NCI-H187 (cell line): ENCODE data around the gene CST3.
"Not testable (repeated sequence)": the region's sequence is repeated elsewhere in the genome, so short reads cannot be mapped to it uniquely, and the experiment has no call there.

Experiments
- DNase-seq, 2 experiments: peaks; one replicate each; lab custom pipeline; 2025; lab: John Stamatoyannopoulos, UW

The CST3 gene

GRCh38 chr20:23643659-23644058, 5.9 kb upstream of the CST3 start:
- no peak for DNase-seq

- no peak for DNase-seq
Measured at GRCh38 chr20:23641936-23642751, 4.4 kb upstream of the CST3 start.

GRCh38 chr20:23640671-23641667, 3.2 kb upstream of the CST3 start:
- DNase-seq, result no peak

DNA sequence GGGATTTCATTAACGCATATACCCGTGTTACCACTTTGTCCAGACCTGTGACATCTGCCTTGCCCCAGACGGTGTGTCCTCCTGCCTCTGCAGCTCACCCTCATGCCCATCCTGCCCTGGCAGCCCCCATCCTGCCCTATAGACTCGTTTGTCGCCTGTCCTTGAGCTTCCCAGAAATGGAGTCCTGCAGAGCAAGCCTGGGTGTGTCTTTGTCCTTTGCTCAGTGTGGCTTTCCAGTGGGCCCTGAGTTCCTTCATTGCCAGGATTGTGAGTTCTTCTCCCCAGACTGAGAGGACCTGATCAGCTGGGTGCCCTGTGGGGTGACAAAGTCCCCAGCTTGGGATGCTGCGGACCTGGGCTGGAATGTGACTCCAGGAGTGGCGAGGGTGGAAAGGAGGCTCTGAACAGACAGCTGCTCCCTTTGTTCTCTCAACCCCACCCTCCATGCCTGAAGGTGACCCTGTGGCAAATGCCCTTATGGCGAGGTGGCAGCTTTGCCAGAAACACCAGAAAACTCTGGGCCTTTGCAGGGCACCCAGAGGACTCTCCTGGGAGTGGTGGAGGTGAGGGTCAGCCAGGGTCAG, 2.4 kb upstream of the CST3 start:
- no peak for DNase-seq

- DNase-seq, result no peak
Measured at GRCh38 chr20:23639490-23639958, 1.8 kb upstream of the CST3 start.

GRCh38 chr20:23638309-23638708, 554 bp upstream of the CST3 start:
- no peak for DNase-seq

DNA sequence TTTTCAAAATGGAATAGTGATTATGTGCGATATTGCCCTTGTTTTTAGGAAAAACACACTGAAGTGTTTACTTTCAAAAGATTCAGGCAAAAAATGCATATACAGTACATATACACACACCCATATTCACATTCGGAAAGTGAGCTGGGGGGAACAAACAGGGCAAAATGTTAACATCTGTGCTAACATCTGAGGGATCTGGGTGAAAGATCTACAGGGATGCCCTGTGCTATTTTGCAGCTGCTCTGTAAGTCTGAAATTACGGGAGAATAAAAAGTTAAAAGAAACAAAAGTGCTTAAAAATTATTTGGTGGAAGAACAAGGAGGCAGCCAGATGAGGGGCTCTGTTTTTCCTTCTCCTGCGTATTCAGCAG, 860 bp downstream of the CST3 start:
- no peak for DNase-seq

DNA sequence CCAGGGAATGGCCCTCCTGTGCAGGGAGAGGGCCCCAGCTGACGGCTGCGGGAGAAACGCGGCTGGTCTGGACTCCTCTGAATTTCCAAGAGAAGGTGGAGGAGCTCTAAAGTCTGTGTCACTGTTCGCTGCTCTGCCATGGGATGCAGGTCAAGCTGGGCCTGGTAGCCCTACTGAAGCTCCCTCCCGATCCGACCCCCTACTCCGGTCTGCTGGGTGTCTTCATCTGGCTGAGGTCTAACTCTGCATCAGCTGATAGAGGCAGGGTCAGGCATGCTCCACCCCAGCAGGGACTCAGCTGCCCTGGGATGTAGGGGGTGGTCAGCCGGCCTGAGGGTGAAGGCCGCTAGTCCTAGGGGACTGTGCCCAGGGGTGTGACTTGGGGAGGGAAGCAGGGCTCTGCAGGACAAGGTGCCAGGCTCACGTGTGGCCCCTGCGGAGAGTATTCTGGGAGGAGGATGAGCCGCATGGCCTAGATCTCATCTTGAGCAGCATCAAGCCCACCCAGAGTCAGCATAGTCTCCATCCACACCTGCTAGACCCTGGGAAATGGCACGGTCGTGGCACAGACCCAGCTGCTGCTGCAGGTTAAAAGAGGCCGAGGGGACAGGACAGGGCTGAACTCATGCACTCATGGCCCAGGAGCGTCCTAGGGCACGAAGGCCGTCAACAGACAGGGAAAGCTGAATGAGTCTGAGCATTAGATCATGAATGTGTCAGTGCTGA, 1.4 kb downstream of the CST3 start:
- DNase-seq, result no peak

DNA sequence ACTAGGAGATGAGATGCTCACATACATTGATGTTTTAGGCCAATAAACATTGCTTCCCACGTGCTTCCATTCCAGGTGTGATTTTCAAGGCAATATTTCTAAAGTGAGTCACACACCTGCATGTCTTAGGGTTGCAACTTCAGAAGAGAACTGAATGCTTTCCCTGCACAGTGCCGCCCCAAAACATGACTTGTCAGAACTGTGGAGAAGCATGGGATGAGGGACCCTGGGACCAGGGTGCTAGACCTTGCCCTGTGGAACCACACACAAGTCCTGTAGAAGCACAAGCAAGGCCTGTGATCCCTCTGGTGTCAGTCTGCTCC, 2.0 kb downstream of the CST3 start:
- DNase-seq, result not testable (repeated sequence)

GRCh38 chr20:23634985-23635767, 2.6 kb downstream of the CST3 start:
- no peak for DNase-seq

GRCh38 chr20:23634044-23634801, 3.5 kb downstream of the CST3 start:
- DNase-seq, result no peak

- no peak for DNase-seq
Measured at GRCh38 chr20:23632711-23633573, 4.8 kb downstream of the CST3 start.

DNA sequence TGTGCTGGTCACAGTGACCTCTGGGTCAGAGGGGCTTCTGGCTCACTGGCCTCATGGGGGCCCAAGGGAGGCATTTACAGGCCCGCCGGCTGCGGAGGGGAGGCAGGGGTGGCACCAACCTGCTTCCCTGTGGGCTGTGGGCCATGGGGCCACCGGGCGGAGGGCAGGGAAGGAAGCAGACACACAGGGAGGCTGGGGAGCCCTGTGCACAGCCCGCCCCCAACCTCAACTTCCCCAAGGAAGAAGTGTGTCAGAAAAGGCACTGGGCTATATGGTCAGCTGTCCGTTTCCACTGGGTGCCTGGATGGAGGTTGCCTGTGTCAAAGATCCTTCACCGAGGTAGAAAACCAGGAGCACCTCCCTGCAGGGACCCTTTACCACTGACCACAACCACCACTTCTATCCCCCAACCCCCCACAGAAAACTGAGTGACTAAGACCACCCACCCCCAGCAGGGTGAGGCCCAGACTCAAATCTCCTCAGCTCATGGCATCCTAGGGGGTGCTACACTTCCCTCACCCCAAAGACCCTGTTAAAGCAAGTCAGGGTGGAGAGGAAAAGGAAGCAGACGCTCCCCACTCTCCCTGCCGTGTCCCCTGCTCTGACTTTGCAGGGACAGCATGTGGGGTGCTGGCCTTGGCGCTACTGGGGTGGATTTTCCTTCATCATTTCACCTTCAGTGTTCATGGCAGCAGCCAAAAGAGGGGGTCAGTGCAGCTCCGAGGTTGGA, 5.6 kb downstream of the CST3 start:
- DNase-seq, result no peak

GRCh38 chr20:23631226-23631822, 6.4 kb downstream of the CST3 start:
- no peak for DNase-seq

GRCh38 chr20:23630392-23630849, 7.3 kb downstream of the CST3 start:
- DNase-seq, result no peak

- DNase-seq, result no peak
Measured at GRCh38 chr20:23629542-23630391, 8.0 kb downstream of the CST3 start.

DNA sequence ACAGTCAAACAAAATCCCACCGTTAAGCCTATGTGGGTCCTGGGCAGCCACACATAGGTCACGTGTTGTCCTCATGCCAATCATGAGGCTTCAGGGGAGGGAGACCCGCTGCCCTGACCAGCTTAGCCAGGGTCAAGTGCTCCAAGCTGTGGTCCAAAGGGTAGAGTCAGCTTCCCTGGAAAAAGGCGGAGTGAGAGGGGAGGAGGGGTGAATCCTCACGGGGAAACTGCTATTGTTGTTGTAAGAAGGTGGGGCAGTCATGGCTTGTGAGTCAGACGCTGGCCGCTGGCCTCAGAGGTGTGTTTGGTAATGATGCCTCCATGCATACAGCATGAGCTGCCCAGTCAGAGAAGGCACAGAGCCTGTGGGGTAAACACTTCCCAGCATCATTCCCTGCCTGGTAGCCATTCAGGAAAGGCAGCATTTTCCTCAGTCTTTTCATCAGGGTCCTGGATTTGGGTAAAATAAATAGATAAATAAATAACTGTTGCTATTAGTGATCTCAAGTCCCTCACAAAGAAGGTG, 8.7 kb downstream of the CST3 start:
- DNase-seq, result no peak
